IMR-90 (cell line): Measurements from ENCODE around the gene FAM120A.

ENCODE experiments used
- BHLHE40 ChIP-seq: fragments of 150-350 bp; IDR thresholded peaks from 2 replicates; pipeline ENCODE4 v1.6.1; 2016; ENCODE audit warnings: mild to moderate bottlenecking, low read depth, low read length
- CEBPB ChIP-seq: IDR thresholded peaks from 2 replicates; pipeline ENCODE4 v1.6.1; 2012; ENCODE audit warnings: low read depth, low read length, improper control_type of control experiment
- FOS ChIP-seq: fragments of 150-350 bp; IDR thresholded peaks from 2 replicates; pipeline ENCODE4 v1.6.1; 2016; ENCODE audit warnings: low read depth, low read length
- MXI1 ChIP-seq: IDR thresholded peaks from 2 replicates; pipeline ENCODE4 v1.6.1; 2012; ENCODE audit warnings: low read depth, mild to moderate bottlenecking, low read length, moderate library complexity, borderline replicate concordance
- POLR2A ChIP-seq: IDR thresholded peaks from 2 replicates; pipeline ENCODE4 v1.6.1; 2012; ENCODE audit warnings: mild to moderate bottlenecking, low read depth, low read length
- RAD21 ChIP-seq: IDR thresholded peaks from 2 replicates; pipeline ENCODE4 v1.6.1; 2012; ENCODE audit warnings: low read length, improper control_type of control experiment
- RFX5 ChIP-seq: IDR thresholded peaks from 2 replicates; pipeline ENCODE4 v1.8.0; 2012; ENCODE audit warnings: low read depth, mild to moderate bottlenecking, low read length, moderate library complexity
- TF ChIP-seq, protein P1 (sequence below): conservative IDR thresholded peaks from 2 replicates; pipeline ENCODE4 v1.5.1; 2012; ENCODE audit warnings: mild to moderate bottlenecking, low read depth, low read length, improper control_type of control experiment

GRCh38 chr9:93579711-93580516 lies 128.4 kb downstream of the FAM120A start:
- TF ChIP-seq, protein P1, sequence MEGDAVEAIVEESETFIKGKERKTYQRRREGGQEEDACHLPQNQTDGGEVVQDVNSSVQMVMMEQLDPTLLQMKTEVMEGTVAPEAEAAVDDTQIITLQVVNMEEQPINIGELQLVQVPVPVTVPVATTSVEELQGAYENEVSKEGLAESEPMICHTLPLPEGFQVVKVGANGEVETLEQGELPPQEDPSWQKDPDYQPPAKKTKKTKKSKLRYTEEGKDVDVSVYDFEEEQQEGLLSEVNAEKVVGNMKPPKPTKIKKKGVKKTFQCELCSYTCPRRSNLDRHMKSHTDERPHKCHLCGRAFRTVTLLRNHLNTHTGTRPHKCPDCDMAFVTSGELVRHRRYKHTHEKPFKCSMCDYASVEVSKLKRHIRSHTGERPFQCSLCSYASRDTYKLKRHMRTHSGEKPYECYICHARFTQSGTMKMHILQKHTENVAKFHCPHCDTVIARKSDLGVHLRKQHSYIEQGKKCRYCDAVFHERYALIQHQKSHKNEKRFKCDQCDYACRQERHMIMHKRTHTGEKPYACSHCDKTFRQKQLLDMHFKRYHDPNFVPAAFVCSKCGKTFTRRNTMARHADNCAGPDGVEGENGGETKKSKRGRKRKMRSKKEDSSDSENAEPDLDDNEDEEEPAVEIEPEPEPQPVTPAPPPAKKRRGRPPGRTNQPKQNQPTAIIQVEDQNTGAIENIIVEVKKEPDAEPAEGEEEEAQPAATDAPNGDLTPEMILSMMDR, result no peak
- TF ChIP-seq BHLHE40, result no peak
- TF ChIP-seq RFX5, result no peak
- TF ChIP-seq CEBPB, result no peak
- no peak for TF ChIP-seq RAD21
- no peak for TF ChIP-seq MXI1
- no peak for TF ChIP-seq POLR2A
- TF ChIP-seq FOS, result no peak
